AML-193 (cell line): ENCODE measurements around the gene DDR1.
"Not testable (repeated sequence)": the region's sequence is repeated elsewhere in the genome, so short reads cannot be mapped to it uniquely, and the experiment has no call there.

Experiments used
- DNase-seq, 2 experiments: peaks; one replicate each; lab custom pipeline; 2025; lab: John Stamatoyannopoulos, UW

Gene DDR1

DNA sequence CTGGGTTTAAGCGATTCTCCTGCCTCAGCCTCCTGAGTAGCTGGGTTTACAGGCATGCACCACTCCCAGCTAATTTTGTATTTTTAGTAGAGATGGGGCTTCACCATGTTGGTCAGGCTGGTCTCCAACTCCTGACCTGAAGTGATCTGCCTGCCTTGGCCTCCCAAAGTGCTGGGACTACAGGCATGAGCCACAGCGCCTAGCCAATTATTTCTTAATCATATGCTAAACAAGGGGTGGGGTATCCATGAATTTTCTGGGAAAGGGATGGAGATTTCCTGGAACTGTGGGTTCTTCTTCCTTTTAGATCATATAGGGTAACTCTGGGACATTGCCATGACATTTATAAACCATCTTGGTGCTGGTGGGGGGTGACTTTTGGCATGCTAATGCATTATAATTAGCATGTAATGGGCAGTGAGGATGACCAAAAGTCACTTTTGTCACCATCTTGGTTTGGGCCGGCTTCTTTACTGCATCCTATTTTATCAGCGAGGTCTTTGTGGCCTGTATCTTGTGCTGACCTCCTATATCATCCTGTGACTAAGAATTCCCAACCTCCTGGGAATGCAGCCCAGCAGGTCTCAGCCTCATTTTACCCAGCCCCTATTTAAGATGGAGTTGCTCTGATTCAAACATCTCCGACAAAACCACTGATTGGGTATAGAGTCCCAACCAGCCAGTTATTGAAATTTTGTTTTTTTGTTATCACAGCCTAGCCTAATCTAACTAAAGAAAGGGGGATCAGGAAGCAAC, 29.9 kb upstream of the DDR1 start:
- no peak for DNase-seq

DNA sequence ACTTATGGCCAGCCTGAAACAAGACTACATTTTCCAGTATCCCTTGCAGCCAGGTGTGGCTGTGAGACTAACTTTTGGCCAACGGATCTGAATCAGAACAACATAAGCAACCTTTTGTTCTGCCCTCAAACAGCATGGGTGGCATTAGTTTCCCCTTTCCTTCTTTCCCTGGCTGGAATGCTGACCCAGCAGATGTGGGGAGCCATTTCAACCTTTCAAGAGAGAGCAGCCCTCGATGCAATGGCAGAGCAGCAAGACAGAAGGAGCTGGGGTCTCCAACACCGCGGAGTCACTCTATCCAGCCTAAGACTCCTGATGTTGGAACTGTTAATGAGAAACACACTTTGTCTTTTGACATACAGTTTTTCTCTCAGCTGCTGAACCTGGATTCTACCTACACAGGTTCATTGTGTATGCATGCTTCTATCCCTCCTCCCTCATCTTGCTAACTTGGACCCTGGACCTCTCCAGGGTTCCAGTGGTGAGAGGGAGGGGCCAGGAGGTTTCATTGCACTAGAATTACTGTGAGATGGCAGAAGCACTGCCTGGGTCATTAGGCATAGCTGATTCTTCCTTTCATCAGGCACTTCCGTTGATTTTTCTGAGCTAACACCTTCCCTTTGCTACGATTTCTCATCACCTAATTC, 28.8 kb upstream of the DDR1 start:
- no peak for DNase-seq

DNA sequence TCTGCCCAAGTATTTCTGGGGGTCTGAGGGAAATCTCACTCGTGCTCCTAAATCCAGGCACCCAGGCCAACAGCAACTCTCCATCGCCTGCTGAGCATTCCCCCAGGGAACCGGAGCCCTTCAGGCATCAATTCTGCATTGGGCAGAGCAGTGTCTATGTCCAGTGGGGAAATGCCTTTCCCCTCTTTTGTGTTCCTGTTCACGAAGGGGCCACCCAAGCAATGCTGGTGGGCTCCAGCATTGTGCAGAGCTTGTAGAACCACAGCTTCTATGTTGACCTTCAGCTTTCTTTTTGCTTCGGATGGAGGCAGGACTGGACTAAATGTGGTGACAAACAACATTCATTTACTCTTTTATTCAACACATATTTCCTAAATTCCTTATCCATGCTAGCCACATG, 27.2 kb upstream of the DDR1 start:
- no peak for DNase-seq

DNA sequence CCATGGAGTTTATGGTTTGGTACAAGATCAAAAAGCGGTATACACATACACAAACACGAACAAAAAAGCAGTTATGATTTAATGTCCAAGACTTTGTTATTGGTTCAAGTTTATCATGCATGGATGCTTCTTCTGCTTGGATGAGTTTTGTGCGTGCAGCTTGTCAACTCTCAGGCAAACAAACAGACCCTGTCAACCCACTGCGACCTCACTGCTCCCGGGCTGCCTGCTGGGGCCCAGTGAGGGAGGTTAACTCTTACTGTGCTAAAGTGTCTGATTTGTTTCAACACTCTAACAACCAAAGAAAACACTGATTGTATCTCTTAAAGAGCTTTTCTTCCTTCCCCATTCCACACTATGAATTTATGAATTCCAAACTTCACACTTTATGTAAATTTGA, 26.8 kb upstream of the DDR1 start:
- no peak for DNase-seq

DNA sequence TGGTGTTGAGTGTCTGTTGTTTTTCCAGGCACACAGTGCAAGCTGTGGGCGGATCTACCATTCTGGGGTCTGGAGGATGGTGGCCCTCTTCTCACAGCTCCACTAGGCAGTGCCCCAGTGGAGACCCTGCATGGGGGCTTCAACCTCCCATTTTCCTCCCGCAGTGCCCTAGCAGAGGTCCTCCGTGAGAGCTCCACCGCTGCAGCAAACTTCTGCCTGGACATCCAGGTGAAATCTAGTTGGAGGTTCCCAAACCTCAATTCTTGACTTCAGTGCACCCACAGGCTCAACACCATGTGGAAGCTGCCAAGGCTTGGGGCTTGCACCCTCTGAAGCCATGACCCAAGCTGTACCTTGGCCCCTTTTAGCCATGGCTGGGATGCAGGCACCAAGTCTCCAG, 24.6 kb upstream of the DDR1 start:
- not testable (repeated sequence) for DNase-seq

DNA sequence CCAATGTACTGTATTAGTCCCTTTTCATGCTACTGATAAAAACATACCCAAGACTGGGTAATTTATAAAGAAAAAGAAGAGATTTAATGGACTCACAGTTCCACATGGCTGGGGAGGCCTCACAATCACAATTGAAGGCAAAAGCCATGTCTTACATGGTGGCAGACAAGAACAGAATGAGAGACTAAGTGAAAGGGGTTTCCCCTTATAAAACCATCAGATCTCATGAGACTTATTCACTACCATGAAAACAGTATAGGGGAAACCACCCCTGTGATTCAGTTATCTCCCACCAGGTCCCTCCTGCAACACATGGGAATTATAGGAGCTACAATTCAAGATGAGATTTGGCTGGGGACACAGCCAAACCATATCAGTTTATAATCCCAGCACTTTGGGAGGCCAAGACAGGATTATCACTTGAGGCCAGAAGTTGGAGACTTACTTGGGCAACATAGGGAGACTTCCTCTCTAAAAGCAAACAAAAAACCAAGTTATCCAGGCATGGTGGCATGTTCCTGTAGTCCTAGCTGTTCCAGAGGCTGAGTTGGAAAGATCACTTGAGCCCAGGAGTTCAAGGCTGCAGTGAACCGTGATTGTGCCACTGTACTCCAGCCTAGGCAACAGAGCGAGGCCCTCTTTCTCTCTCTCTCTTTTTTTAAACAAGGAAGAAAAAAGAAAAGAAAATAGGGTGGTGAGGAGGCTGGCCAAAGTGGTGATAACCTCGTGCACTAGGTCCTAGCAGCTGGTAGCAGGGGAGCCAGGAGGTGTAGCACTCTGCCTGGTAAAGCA, 22.9 kb upstream of the DDR1 start:
- DNase-seq = no peak

DNA sequence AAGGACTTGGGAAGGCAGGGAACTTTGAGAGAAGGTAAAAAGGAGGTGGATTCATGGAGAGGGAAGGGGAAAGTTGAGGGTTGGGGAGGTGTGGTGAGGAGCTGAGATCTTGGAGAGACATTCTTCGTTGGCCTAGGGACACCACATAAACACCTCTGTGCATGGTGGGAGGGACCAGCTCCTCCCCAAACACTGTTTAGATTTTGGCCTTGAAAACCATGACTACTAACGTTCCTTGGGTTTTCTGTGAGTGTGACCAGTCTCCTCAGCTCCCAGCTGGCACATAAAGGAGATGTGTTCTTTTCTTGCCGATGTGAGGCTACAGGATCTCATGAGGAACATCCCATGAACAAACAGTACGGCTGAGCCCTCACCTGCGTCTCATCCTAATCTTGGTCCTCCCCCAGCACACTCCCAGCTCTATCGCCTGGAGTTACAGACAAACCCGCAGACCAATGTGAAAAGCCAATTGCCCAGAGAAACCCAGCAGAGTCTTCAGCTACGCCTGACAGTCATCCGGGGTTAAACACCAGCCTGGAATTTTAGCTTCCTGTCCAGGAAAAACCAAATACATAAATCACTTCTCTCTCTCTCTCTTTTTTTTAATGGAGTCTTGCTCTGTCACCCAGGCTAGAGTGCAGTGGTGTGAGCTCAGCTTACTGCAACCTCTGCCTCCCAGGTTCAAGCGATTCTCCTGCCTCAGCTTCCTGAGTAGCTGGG, 22.0 kb upstream of the DDR1 start:
- DNase-seq = no peak

DNA sequence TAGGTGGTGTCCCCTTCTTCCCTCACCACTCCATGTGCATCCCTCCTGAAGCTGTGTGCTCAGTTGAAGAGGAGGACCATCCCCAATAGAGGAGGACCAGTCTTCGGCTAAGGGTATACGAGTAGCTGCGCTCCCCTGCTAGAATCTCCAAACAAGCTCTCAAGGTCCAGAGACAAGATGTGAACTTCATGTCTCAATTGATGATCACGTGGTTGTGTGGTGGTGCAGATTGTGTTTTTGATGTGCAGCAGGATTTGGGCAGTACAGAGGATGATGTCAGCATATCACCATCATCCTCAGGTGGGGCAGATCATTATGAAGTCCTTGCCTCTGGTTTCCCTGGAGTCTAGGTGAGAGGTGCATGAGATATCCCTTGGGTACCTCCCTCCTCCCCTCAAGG, 20.0 kb upstream of the DDR1 start:
- no peak for DNase-seq

DNA sequence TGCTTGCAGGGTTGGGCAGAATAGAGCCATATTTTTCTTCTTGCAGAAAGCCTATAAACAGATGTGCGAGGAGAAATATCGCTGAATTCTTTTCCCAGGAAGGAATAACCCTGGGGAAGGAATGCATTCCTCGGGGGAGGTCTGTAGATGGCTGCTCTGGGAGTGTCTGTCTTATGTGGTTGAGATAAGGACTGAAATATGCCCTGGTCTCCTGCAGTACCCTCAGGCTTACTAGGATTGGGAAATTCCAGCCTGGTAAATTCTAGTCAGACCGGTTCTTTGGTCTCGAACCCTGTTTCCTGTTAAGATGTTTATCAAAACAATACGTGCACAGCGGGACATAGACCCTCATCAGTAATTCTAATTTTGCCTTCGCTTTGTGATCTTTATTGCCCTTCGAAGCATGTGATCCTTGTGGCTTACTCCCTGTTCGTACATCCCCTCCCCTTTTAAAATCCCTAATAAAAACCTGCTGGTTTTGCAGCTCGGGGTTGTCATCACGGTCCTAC, 15.0 kb upstream of the DDR1 start:
- DNase-seq = not testable (repeated sequence)

DNA sequence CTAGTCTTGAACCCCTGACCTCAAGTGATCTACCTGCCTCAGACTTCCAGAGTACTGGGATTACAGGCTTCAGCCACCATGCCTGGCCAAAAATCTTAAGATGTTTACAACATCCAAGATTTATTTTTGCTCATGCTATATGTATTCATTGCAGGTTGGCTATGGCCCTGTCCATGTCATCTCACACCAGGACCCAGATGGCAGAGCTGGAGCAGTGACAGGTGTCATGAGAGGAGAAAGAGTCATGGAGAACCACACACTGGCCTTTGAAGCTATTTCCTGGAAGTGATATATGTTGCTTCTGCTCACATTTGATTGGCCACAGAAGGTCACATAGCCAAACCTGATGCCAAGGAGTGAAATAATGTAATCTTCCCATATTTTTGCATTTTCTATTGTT, 13.8 kb upstream of the DDR1 start:
- DNase-seq = no peak

DNA sequence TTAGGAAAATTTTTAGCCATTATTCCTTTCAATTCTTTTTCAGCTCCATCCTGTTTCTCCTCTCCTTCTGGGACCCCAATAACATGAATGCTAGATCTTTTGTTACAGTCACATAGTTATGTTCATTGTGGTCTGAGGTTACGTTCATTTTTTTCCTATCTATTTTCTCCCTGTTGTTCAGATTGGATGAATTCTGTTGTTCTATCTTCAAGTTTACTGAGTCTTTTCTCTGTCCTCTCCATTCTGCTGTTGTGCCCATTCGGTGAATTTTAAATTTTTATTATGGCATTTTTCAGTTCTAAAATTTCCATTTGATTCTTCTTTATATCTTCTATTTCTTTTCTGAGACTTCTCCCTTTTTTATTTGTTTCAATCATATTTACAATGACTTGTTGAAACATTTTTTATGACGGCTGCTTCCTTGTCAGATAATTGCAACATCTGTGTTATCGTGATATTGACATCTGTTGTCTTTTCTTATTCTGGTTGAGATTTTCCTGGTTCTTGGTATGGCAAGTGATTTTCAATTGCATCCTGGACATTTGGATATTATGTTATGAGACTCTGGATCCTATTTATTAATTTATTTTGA, 12.6 kb upstream of the DDR1 start:
- no peak for DNase-seq

DNA sequence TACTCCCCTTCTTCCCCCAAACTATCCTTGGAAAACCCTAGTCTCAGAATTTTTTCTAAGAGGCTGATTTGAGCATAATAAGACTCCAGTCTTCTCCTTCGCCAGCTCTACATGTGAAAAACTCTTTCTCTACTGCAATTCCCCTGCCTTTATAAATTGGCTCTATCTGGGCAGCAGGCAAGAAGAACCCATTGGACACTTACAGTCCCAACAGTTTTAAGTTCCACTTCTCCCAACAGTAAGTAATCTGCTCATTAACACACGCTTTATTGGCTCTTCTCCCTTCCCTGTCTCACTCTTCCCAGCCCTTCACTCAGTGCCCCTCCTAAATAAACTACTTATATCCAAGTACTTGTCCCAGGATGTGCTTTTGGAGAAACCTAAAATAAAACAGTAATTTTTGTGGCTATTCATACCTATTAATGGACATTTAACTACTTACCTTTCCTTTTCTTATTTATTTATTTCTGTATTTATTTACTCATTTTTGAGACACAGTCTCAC, 11.1 kb upstream of the DDR1 start:
- DNase-seq = no peak

DNA sequence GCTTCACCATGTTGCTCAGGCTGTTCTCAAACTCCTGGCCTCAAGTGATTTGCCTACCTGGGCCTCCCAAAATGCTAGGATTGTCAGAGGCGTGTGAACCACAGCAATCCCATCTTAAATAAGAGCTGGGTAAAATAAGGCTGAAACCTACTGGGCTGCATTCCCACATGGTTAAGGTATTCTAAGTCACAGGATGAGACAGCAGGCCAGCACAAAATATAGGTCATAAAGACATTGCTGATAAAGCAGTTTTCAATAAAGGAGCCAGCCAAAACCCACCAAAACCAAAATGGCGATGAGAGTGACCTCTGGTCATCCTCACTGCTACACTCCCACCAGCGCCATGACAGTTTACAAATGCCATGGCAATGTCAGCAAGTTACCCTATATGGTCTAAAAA, 10.5 kb upstream of the DDR1 start:
- not testable (repeated sequence) for DNase-seq

DNA sequence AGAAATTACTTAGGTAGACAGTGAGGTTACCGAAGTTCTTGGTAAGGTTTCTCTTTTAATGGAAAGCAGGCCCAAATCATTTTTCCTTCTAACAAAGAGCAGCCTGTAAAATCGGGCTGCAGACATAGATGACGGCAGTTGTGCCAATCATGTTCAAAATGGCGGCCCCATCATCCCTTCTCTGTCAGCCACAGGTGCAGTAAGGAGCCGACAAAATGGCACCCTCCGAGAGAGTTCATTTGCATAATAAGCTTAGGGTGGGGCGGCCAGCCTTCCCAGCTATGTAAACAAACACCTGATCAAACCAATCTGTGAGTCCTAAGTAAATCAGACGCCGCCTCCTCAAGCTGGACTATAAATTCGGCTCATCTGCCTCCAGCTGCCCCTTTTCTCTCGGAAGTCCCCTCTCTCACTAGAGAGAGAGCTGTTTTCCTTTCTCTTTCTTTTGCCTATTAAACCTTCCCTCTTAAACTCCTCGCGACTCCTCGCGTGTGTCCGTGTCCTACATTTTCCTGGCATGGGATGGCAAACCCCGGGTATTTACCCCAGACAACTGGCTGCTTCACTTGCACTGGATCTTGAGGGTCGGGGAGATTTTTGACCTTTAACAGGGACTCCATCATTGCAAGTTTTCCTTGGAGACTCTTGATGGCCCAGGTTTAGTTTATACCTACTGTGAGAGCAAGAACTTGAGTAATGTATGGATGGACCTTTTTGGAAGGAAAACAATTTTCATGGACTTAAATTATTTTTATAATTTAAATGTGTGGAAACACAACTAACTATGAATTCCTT, 8.9 kb upstream of the DDR1 start:
- no peak for DNase-seq

DNA sequence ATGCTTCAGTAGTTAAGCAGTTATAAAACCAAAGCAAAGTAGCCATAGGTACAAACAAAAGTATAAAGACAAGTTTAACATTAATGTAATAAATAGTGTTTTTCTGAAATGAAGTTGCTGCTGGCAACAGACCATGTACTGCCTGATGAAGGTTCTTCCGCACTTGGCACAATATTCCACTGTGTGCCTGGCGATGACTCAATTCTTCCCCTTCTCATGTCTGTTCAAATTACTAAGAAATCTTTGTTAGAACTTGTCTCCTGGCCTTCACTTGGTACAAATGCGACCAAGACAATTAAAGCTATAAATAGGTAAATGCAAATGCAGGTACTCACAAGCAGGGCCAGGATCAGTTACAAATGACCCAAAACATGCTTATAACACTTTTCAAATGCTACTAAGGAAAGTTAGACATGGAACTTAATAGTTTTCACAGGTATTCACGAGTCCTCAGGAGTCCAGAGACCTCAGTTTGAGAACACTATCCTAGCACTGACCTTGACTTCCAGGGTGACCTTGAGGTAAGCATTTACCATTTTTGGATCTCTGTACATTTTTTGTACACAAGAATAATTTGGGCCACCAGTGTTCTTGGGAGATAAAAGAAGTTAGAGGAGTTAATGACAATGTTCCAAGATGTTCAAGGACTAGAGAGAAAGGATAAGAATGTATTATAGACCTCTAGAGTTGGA, 8.1 kb upstream of the DDR1 start:
- DNase-seq = no peak

DNA sequence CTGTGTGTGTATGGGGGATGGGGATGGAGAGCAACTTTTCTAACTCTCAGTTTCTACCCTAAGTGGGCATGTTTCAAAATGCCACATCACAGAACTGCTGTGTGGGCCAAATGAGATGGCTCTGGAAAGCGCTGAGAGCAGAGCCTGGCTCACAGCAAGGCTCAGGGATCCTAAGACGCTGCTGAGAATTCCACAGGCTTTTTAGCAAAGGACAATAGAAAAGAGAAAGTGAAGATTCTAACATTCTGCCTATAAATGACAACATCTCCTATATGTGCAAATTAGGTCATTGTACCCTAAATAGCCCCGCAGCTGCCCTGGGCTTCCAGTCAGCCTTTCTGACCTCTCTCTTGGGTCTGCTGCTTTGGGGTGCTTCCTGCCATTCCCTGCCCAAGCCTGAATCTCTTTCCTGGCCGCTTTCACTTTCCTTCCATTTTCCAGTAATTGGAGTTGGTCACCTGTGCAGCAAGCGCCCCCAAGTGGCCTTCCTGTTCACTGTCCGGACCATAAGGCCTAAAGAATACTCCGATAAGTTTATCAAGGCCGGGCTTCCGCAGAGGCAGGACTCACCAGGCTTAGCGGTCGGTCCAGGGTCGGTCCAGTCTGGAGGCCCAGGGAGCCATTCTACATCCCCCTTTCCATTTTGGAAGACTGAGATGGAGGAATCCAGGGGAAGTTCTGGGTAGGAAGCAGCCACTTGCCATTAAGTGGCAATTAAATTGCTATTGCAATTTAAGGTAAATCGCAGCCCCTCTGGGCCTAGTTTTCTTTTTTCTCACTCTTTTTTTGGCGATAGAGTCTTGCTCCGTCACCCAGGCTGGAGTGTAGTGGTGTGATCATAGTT, 6.7 kb upstream of the DDR1 start:
- peak; percentile 63 to 72 for DNase-seq

DNA sequence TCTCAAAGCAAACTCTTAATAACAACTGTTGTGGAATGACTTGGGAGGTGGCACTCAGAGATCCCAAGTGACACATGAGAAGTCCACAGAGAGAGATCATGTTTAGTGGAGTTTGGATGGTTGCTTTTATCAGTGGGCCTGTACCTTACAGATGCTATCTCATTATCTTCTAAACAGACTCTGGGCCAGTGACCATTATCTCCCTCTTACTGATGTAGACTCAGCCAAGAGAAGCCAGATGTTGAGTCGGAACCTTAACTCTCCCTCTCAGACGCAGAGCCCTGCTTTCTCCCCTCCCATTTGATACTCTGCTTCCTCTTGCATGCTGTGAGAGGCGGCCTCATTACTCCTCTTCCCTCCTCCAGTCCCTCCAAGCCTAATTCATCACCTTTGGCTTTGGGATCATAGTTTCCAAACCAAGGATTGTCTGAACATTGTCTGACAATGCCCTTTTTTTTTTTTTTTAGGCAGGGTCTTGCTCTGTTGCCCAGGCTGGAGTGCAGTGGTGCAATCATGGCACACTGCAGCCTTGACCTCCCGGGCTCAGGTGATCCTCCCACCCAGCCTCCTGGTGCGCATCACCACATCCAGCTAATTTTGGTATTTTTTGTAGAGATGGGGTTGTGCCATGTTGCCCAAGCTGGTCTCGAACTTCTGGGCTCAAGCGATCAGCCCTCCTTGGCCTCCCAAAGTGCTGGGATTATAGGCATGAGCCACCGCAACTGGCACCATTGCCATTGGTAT, 4.5 kb upstream of the DDR1 start:
- no peak for DNase-seq

DNA sequence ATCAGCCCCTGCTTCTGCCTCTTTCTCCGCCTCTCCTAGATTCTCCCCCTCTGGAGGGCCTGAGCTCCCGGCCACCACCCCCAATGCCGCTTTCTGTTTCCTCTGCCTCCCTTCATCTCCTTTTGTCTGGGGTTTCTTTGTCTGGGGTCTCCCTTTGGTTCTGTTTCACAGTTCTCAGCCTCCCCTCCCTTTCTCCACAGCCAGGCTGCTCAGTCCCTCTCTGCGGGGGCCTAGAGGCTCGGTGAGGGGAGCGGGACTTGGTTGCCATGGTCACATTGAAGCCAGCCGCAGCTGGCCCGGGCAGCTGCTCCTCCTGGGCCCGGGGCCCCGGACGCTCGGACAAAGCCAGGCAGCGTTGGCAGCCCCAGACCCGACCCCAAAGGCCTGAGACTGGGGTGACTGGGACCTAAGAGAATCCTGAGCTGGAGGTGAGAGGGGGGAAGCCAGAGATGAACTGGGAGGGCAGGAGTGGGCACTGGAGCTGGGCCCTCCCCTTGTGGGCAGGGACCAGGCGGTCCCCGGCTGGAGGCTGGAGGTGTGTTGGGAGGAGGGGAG, 3.5 kb upstream of the DDR1 start:
- DNase-seq = no peak
